CD4-positive, alpha-beta T cell (primary cell): ENCODE data around the gene SP6. TPM values are rescaled to one million over a fixed set of nuclear protein-coding genes. Genes with fewer than 3 reads are reported as not detected.

Experiments
- ATAC-seq: fragments of 200-7000 bp; cut with Tn5 transposase; one replicate; pipeline ENCODE4 v1.10.0; 2022; ENCODE audit warnings: mild to moderate bottlenecking; ENCODE audit not compliant: poor library complexity
- CTCF ChIA-PET: fragments of 350-600 bp; sonication (Branson Sonifier 250); formaldehyde crosslinking; loops from one replicate; lab custom pipeline; 2021; ENCODE audit warnings: antibody characterized with exemption, inconsistent platforms; lab: Charles Lee
- POLR2A ChIA-PET: fragments of 350-600 bp; sonication (Branson Sonifier 250); formaldehyde crosslinking; loops from one replicate; lab custom pipeline; 2021; ENCODE audit warnings: antibody characterized with exemption, inconsistent platforms; lab: Charles Lee
- DNase-seq, 14 experiments: peaks; one replicate each; pipeline ENCODE4 v3.0.0-alpha.2; 2013 to 2020; ENCODE audit warnings: mixed read lengths in 2 of 14
- H3K27ac ChIP-seq, 2 donors: one replicate each; pipeline versions ENCODE4 v1.5.1 to v1.7.0; 2013; ENCODE audit warnings: low read length in 2 of 2, low read depth in 1 of 2, mild to moderate bottlenecking in 1 of 2
- H3K27me3 ChIP-seq, 2 experiments: 1 replicate in 1 of 2; 2 replicates in 1 of 2; pipeline versions ENCODE4 v1.6.1 to v1.7.0; 2013; ENCODE audit warnings: low read length in 2 of 2, control low read depth in 1 of 2, mild to moderate bottlenecking in 1 of 2, moderate library complexity in 1 of 2; ENCODE audit not compliant: insufficient read depth in 2 of 2, control insufficient read depth in 1 of 2
- H3K36me3 ChIP-seq: one replicate; pipeline ENCODE4 v1.6.1; 2013; ENCODE audit warnings: low read length, control low read depth; ENCODE audit not compliant: insufficient read depth
- H3K4me1 ChIP-seq: one replicate; pipeline ENCODE4 v1.6.1; 2013; ENCODE audit warnings: low read length, control low read depth; ENCODE audit not compliant: insufficient read depth
- H3K4me3 ChIP-seq: one replicate; pipeline ENCODE4 v1.5.1; 2013; ENCODE audit warnings: mild to moderate bottlenecking, low read length, moderate library complexity
- H3K9me3 ChIP-seq, 2 experiments: 1 replicate in 1 of 2; 2 replicates in 1 of 2; pipeline versions ENCODE4 v1.6.1 to v1.7.0; 2013; ENCODE audit warnings: low read length in 2 of 2, mild to moderate bottlenecking in 2 of 2, control low read depth in 1 of 2, moderate library complexity in 1 of 2; ENCODE audit not compliant: control insufficient read depth in 1 of 2, insufficient read depth in 1 of 2
- H3K27ac Mint-ChIP-seq: one replicate; pipeline ENCODE4 v1.8.0; 2020; ENCODE audit warnings: mixed read lengths
- H3K27me3 Mint-ChIP-seq: one replicate; pipeline ENCODE4 v1.8.0; 2021; ENCODE audit warnings: mixed read lengths
- H3K36me3 Mint-ChIP-seq: one replicate; pipeline ENCODE4 v1.8.0; 2021; ENCODE audit warnings: low read depth, mixed read lengths
- H3K4me1 Mint-ChIP-seq: one replicate; pipeline ENCODE4 v1.8.0; 2021; ENCODE audit warnings: low read depth, mixed read lengths
- H3K4me3 Mint-ChIP-seq: one replicate; pipeline ENCODE4 v1.8.0; 2020; ENCODE audit warnings: mild to moderate bottlenecking, mixed read lengths
- H3K9me3 Mint-ChIP-seq: one replicate; pipeline ENCODE4 v1.8.0; 2020; ENCODE audit warnings: mixed read lengths
- CTCF ChIP-seq: fragments of 200-600 bp; IDR thresholded peaks from one replicate; pipeline ENCODE4 v1.8.0; 2022; ENCODE audit warnings: antibody characterized with exemption, mild to moderate bottlenecking
- intact Hi-C, 2 experiments: fragments of 100-400 bp; cut with DNase I in 1 of 2; cut with micrococcal nuclease in 1 of 2; formaldehyde crosslinking; loops; one replicate each; pipeline versions ENCODE4 v1.15.1 to v1.9.0; 2023 to 2025; cut with DNase I, micrococcal nuclease
- total RNA-seq, 174 experiments: library from RNA in 2 of 174; stranded (reverse) in 2 of 174; gene quantifications; one replicate each; pipeline ENCODE4 v1.2.3 and lab custom pipeline; 2021 to 2026

SP6 gene
- total RNA-seq, 2 experiments from 2014 or later = 0.17 to 0.27 TPM

GRCh38 chr17:47830396-47831002 lies 20.5 kb downstream of the SP6 start:
- no peak for TF ChIP-seq CTCF
- H3K4me1 Mint-ChIP-seq = peaks cover 53% of the 10 kb centered on the region
- no peaks in the 10 kb centered on the region for H3K27me3 Mint-ChIP-seq
- Histone ChIP-seq H3K27ac (peak overlapping the region; percentile 78 to 90), H3K9me3 (no peaks in the 10 kb centered on the region), H3K4me3 (peak overlapping the region; percentile 92), H3K4me1 (peaks cover 62% of the 10 kb centered on the region), H3K27me3 (no peaks in the 10 kb centered on the region), H3K36me3 (peaks cover 32% of the 10 kb centered on the region)
- ATAC-seq = no peak
- no peaks in the 10 kb centered on the region for H3K9me3 Mint-ChIP-seq
- H3K27ac Mint-ChIP-seq = peak overlapping the region; percentile 78
- ChIA-PET POLR2A (interaction anchor here (0.9 to 2.5 kb wide), 9 partner anchors 8 to 181 kb away, joined by 3 to 53 read pairs (median 10); partner anchors contain the start of genes KPNB1, OSBPL7, PNPO and SCRN2), CTCF (interaction anchor here (0.6 to 2.3 kb wide), 6 partner anchors 9 to 901 kb away, joined by 3 to 20 read pairs (median 9); partner anchors contain the start of genes CDK5RAP3, OSBPL7 and SCRN2)
- no peak for DNase-seq
- H3K36me3 Mint-ChIP-seq = peaks cover 44% of the 10 kb centered on the region
- peak overlapping the region; percentile 89 for H3K4me3 Mint-ChIP-seq
- intact Hi-C loops = loop anchor here (1.0 to 10.0 kb wide), 4 partner anchors 64 to 274 kb away; partner anchors contain the start of genes CBX1 (in 1 of the 2), NFE2L1 (in 1 of the 2) and SNX11 (in 1 of the 2)

DNA sequence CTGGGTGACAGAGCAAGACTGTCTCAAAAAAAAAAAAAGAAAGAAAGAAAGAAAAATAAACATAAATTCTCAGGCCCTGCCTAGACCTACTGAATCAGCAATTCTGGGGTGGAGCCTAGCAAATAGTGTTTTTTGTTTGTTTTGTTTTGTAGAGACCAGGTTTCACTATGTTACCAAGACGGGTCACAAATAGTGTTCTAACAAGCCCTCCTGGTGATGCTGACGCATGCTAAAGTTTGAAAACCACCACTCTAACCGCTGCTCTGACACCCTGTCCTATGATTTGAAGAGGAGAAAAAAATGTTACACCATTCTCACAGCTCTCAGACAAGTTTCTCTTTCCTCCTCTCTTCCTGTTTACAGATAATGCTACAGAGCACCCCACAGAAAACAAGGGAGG lies 21.1 kb downstream of the SP6 start:
- CTCF ChIA-PET = interaction anchor here (1.2 to 2.3 kb wide), 5 partner anchors 8 to 141 kb away, joined by 3 to 20 read pairs (median 9); partner anchors contain the start of genes CDK5RAP3, OSBPL7 and SCRN2
- Histone ChIP-seq H3K27me3 (no peaks in the 10 kb centered on the region), H3K4me3 (peak overlapping the region; percentile 20), H3K27ac (peak overlapping the region; percentile 78 to 90), H3K36me3 (peaks cover 36% of the 10 kb centered on the region), H3K9me3 (no peaks in the 10 kb centered on the region), H3K4me1 (peaks cover 56% of the 10 kb centered on the region)
- Mint-ChIP-seq H3K9me3 (no peaks in the 10 kb centered on the region), H3K36me3 (peaks cover 50% of the 10 kb centered on the region), H3K27ac (peak overlapping the region; percentile 78), H3K4me3 (peak overlapping the region; percentile 89), H3K27me3 (no peaks in the 10 kb centered on the region), H3K4me1 (peaks cover 47% of the 10 kb centered on the region)
- ATAC-seq (peak; percentile 45), DNase-seq (peak in 8 of 14 experiments; percentile 27 to 92 (median 38))
- POLR2A ChIA-PET = interaction anchor here (1.0 to 2.5 kb wide), 5 partner anchors 8 to 141 kb away, joined by 3 to 53 read pairs (median 10); partner anchors contain the start of genes CDK5RAP3, OSBPL7, SCRN2 and SP2
- TF ChIP-seq CTCF = no peak
- intact Hi-C loops = loop anchor here (2.0 to 10.0 kb wide), 3 partner anchors 65 to 275 kb away; partner anchors contain the start of genes CBX1 (in 1 of the 2) and SNX11 (in 1 of the 2)

DNA sequence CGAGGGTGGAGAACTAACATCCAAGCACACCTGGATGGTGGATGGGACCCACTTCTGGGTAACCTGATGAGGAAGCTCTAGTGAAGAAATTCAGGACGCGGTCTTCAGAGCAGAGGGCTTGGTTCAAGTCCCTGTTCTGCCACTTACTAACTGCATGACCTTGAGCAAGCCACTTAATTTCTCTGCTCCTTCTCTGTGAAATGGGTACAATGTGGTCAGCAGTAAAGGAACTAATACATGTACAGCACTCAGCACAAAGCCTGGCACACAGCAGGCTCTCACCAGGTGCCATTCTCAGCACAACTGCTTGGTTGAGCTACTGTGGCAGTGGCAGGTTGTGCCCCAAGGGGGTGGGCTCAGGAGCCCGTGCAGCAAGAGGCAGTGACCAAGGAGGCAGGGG lies 27.4 kb downstream of the SP6 start:
- Mint-ChIP-seq H3K36me3 (peaks cover 83% of the 10 kb centered on the region), H3K4me1 (peaks cover 25% of the 10 kb centered on the region), H3K9me3 (no peaks in the 10 kb centered on the region), H3K27ac (no peak overlapping the region), H3K4me3 (peak overlapping the region; percentile 15), H3K27me3 (no peaks in the 10 kb centered on the region)
- POLR2A ChIA-PET = no interaction called here
- H3K27me3 ChIP-seq = no peaks in the 10 kb centered on the region
- CTCF ChIA-PET = interaction anchor here (1.9 kb wide), 1 partner anchor 19 kb away, joined by 7 read pairs; no protein-coding TSS in a partner anchor
- intact Hi-C loops = no loop called here
- ATAC-seq = no peak
- no peak for TF ChIP-seq CTCF
- no peaks in the 10 kb centered on the region for H3K9me3 ChIP-seq
- peaks cover 39% of the 10 kb centered on the region for H3K4me1 ChIP-seq
- peaks cover 62% of the 10 kb centered on the region for H3K36me3 ChIP-seq
- H3K4me3 ChIP-seq = no peak overlapping the region
- no peak overlapping the region for H3K27ac ChIP-seq
- DNase-seq = no peak
